Activated effector memory CD4-positive, alpha-beta T cell treated with Interleukin-2 at 50 U/mL for 16 hours (primary cell): ENCODE data around the gene SMYD4.
A peak's percentile ranks its signal among the peaks of the same experiment; 100 is the strongest.
"Not testable (repeated sequence)": the region's sequence is repeated elsewhere in the genome, so short reads cannot be mapped to it uniquely, and the experiment has no call there.

Experiments used
- DNase-seq: peaks from one replicate; pipeline ENCODE4 v3.0.0-alpha.2; 2020

The SMYD4 gene

DNA sequence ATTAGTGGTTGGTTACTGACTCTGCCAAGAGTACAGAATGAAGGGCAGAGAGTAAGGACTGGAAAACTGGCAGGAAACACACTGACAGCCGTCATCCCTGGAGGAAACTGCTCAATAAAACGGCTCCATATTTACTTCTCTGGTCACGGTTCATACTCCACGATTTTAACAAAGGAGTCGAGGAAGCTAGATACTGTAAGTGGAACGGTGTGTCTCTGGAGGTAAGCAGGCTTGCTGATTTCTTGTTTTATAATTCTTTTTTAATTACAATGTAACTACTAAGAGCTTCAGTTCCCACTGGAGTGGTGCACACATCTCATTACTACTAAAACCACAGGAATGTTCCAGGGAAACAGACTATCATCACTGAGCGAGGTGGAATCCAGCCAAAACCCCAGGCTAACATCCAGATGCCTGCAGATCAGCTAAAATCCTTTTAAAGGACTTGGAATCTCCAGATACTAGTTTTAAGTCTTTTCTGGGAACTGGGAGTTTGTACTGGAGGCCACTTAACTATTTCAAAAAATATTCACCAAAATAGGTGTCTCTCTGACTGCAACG is 50.1 kb downstream of the SMYD4 start:
- DNase-seq, result no peak

- no peak for DNase-seq
Measured at GRCh38 chr17:1776857-1777256, 52.8 kb downstream of the SMYD4 start.

DNA sequence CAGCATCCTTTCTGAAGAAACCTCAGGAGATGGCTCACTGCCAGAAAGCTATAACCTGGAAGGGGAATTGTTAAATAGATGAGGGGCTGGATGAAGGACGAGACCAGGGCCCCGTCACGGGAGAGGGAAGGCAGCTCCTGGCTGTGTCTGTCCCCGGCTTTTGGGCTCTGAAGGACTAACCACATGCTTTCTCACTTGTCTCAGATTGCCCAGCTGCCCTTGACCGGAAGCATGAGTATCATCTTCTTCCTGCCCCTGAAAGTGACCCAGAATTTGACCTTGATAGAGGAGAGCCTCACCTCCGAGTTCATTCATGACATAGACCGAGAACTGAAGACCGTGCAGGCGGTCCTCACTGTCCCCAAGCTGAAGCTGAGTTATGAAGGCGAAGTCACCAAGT is 53.4 kb downstream of the SMYD4 start:
- no peak for DNase-seq

DNA sequence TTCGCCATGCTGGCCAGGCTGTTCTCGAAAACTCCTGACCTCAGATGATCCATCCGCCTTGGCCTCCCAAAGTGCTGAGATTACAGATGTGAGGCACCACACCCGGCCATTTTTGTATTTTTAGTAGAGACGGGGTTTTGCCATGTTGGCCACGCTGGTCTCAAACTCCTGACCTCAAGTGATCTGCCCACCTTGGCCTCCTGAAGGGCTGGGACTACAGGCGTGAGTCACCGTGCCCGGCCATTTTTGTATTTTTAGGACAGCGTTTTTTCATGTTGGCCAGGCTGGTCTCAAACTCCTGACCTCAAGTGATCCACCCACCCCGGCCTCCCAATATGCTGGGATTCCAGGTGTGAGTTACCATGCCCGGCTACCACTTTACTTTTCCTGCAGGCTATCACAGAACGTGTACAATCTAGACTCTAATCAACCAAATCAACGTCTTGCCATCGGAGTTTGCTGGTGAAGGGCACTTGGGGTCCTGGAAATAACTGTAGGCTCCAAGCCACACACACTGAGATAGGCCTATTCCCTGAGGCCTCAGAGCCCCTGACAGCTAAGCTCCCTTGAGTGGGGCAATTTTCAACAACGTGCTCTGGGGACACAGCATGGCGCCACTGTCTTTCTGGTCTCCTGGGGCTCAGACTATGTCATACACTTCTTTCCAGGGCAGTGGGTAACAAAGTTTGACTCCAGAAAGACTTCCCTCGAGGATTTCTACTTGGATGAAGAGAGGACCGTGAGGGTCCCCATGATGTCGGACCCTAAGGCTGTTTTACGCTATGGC is 55.1 kb downstream of the SMYD4 start:
- no peak for DNase-seq

DNA sequence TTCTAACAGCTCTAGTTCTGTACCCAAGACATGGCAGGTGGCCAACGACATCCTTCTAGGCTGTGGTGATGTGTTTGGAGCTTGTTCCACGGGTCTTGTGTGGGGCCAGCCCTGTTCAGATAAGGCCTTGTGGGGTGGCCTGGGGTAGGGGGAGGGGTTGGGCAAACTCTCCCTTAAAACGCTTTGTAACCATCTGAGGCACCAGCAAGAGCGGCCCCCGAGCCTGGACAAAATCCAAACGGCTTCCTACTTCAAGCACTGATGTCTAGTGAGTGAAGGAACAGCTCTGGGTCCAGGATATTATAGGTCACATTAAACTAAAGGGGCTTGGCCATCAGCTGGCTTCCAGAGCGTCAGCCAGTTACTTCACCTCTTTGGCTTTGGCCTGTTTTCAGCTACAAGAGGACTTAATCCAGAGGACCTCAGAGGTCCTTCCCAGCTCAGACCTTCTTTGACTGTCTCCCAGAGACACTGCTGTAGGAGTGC is 56.0 kb downstream of the SMYD4 start:
- no peak for DNase-seq

GRCh38 chr17:1773000-1773695 is 56.6 kb downstream of the SMYD4 start:
- DNase-seq, result not testable (repeated sequence)

DNA sequence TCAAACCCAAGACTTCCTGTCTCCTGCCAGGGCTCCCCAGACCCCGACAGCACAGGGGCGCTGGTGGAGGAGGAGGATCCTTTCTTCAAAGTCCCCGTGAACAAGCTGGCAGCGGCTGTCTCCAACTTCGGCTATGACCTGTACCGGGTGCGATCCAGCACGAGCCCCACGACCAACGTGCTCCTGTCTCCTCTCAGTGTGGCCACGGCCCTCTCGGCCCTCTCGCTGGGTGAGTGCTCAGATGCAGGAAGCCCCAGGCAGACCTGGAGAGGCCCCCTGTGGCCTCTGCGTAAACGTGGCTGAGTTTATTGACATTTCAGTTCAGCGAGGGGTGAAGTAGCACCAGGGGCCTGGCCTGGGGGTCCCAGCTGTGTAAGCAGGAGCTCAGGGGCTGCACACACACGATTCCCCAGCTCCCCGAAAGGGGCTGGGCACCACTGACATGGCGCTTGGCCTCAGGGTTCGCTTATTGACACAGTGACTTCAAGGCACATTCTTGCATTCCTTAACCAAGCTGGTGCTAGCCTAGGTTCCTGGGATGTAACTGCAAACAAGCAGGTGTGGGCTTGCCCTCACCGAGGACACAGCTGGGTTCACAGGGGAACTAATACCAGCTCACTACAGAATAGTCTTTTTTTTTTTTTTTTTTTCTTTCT is 59.8 kb downstream of the SMYD4 start:
- no peak for DNase-seq

GRCh38 chr17:1767358-1767757 is 62.3 kb downstream of the SMYD4 start:
- no peak for DNase-seq

DNA sequence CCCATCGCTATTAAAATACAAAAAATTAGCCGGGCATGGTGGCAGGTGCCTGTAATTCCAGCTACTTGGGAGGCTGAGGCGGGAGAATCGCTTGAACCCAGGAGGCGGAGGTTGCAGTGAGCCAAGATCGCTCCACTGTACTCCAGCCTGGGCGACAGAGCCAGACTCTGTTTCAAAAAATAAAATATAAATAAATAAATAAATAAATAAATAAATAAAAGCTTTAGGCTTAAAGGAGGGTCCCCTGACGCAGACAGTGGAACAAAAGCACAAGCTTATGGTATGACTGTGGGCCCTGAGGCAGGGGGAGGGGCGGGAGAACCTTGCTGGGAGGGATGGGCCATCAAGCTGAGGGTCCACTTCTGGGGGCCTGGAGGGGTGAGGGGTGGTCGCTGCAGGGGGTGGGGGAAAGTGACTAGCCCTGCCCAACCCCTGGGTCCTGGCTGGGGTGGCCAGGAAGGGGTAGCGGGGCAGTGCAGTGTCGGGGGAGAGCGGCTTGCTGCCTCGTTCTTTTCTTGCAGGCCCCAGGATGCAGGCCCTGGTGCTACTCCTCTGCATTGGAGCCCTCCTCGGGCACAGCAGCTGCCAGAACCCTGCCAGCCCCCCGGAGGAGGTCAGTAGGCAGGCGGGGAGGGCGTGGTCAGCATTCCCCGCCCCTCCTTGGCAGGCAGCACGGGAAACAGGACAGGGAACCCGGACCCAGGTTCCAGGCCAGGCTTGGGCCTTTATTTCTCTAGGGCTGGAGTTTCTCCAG is 63.1 kb downstream of the SMYD4 start:
- DNase-seq, result no peak

- DNase-seq, result no peak
Measured at GRCh38 chr17:1765576-1765975, 64.1 kb downstream of the SMYD4 start.

- not testable (repeated sequence) for DNase-seq
Measured at GRCh38 chr17:1764705-1765104, 65.0 kb downstream of the SMYD4 start.

DNA sequence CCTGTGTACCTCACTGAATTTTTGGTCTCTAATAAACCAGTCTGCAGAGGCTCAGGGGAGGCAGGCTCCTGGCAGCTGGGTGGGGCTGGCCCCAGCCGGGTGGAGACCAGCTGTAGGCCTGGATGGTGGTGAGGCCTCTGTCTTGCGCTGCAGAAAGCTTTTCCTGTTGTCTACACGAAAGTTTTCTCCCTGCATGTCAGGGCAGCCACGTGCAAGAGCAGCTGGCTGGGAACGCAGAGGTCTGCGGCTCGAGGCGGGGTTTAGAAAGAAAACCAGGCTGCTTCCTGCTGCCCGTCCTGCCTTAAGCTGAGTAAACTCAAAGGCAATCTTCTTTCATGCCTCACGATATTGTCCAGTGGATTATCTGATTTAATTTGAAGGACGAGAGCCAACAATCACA is 65.4 kb downstream of the SMYD4 start:
- peak; percentile 75 for DNase-seq

GRCh38 chr17:1762901-1763898 is 66.5 kb downstream of the SMYD4 start:
- no peak for DNase-seq

DNA sequence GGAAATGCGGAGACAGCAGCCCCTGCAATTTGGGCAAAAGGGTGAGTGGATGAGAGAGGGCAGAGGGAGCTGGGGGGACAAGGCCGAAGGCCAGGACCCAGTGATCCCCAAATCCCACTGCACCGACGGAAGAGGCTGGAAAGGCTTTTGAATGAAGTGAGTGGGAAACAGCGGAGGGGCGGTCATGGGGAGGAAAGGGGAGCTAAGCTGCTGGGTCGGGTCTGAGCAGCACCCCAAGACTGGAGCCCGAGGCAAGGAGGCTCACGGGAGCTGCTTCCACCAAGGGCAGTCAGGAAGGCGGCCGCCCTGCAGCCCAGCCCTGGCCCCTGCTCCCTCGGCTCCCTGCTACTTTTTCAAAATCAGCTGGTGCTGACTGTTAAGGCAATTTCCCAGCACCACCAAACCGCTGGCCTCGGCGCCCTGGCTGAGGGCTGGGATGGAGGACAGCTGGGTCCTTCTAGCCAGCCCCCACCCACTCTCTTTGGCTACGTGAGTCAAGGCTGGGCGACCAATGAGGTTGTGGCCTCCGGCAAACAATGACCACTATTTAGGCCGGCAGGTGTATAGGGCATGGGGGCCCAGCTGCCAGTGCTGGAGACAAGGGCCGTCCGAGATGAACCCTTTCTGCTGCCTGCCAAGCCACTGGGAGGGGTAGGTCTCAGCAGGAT is 67.3 kb downstream of the SMYD4 start:
- no peak for DNase-seq

DNA sequence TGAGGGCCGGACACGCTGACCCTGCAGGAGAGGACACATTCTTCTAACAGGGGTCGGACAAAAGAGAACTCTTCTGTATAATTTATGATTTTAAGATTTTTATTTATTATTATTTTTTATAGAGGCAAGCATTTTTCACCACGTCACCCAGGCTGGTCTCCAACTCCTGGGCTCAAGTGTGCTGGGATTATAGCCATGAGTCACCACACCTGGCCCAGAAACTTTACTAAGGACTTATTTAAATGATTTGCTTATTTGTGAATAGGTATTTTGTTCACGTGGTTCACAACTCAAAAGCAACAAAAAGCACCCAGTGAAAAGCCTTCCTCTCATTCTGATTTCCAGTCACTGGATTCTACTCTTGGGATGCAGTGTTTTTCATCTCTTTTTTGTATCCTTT is 70.2 kb downstream of the SMYD4 start:
- DNase-seq, result no peak

- DNase-seq, result no peak
Measured at GRCh38 chr17:1758807-1759206, 70.9 kb downstream of the SMYD4 start.

DNA sequence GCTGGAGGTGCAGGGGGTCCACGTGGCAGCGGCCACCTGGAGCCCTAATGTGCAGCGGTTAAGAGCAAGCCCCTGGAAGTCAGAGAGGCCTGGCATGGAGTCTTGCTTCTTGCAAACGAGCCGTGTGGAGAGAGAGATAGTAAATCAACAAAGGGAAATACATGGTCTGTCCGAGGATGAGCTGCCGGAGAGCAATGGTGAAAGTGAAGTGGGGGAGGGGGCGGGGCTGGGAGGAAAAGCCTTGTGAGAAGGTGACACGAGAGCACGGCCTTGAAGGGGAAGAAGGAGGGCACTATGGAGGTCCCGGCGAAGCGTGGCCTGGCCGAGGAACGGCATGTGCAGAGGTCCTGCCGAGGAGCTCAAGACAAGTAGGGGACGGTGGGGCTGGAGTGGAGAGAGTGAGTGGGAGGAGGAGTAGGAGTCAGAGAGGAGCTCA is 73.9 kb downstream of the SMYD4 start:
- DNase-seq, result no peak

DNA sequence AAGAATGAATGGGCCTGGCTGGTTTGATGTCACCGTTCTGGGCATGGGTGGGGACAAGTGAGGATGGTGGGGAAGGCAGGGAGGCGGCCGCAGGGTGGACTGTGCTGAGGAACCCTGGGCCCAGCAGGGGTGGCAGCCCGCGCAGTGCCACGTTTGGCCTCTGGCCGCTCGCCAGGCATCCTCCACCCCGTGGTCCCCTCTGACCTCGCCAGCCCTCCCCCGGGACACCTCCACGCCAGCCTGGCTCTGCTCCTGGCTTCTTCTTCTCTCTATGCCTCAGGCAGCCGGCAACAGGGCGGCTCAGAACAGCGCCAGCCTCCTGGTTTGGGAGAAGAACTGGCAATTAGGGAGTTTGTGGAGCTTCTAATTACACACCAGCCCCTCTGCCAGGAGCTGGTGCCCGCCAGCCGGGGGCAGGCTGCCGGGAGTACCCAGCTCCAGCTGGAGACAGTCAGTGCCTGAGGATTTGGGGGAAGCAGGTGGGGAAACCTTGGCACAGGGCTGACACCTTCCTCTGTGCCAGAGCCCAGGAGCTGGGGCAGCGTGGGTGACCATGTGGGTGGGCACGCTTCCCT is 74.4 kb downstream of the SMYD4 start:
- no peak for DNase-seq

DNA sequence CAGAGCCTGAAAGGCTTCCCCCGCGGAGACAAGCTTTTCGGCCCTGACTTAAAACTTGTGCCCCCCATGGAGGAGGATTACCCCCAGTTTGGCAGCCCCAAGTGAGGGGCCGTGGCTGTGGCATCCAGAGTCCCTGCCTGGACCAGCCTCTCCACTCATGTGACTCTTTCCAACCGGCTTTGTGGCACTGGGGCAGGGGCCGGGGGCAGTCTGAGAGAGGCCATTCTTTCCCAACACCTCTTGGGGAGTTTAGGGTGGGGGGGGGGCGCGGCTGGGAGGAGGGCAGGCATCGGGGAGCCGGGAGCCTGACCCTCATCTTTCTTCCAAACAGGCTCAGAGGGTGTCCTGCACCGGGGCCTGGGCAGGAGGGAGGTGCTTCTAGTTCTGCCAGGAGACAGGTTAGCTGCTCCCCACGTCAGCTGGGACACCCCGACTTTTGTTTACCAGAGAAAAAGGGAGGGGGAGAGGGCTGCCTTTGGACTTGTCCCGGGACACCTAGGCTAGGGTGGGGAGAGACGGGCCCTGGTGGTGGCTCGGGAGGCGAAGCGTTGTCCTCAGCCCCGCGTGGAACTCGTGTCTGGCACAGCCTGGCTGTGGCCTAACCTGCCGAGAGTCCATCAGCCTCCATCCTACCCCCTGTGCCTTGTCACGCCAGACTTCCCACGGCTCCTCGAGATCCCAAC is 75.1 kb downstream of the SMYD4 start:
- DNase-seq, result no peak
